Measurements from ENCODE around the gene SIGLEC11.

DNA sequence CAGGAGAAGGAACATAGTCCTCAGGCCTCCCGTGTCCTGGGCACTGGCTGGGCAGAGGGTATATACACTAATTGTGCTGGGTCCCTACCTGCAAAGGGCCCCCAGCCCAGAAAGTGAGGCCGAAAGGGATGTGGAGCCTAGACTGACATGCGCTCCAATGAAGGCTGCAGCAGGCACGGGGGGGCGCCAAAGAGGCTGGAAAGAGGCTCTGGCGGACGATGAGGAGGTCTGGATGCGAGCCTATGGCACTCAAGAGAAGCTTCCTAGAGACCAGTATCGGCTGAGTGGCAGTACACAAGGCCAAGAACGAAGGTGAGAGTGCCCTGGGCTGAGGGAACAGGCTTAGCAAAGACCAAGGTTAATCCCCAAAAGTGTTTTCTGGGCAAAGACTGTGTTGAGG is 47.6 kb upstream of the SIGLEC11 start:
- TF ChIP-seq, protein P1, sequence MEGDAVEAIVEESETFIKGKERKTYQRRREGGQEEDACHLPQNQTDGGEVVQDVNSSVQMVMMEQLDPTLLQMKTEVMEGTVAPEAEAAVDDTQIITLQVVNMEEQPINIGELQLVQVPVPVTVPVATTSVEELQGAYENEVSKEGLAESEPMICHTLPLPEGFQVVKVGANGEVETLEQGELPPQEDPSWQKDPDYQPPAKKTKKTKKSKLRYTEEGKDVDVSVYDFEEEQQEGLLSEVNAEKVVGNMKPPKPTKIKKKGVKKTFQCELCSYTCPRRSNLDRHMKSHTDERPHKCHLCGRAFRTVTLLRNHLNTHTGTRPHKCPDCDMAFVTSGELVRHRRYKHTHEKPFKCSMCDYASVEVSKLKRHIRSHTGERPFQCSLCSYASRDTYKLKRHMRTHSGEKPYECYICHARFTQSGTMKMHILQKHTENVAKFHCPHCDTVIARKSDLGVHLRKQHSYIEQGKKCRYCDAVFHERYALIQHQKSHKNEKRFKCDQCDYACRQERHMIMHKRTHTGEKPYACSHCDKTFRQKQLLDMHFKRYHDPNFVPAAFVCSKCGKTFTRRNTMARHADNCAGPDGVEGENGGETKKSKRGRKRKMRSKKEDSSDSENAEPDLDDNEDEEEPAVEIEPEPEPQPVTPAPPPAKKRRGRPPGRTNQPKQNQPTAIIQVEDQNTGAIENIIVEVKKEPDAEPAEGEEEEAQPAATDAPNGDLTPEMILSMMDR (IDR thresholded peaks at IDR 0.05; ENCODE audit: borderline replicate concordance, extremely low read depth, low read length, poor library complexity, severe bottlenecking) = peak; percentile 32
- TF ChIP-seq EZH2 (IDR thresholded peaks at IDR 0.05; ENCODE audit: borderline replicate concordance, low read depth, low read length, severe bottlenecking) = no peak

Data from DND-41 (cell line).